SJCRH30 (cell line): ENCODE results near the gene PTPRM. TPM values are rescaled to one million over a fixed set of nuclear protein-coding genes. Genes with fewer than 3 reads are reported as not detected.
"Not testable (repeated sequence)": the region's sequence is repeated elsewhere in the genome, so short reads cannot be mapped to it uniquely, and the experiment has no call there.

Source experiments
- DNase-seq, 2 experiments: peaks; one replicate each; pipeline ENCODE4 v3.0.0-alpha.2; 2015 to 2020
- H3K27ac ChIP-seq: fragments of 250-450 bp; sonication (Bioruptor Pico); 2 replicates; pipeline ENCODE4 v1.5.1; 2020; ENCODE audit warnings: mild to moderate bottlenecking, moderate library complexity
- H3K27me3 ChIP-seq: fragments of 250-450 bp; sonication (Bioruptor Pico); 2 replicates; pipeline ENCODE4 v1.5.1; 2020; ENCODE audit warnings: mild to moderate bottlenecking, moderate library complexity
- H3K36me3 ChIP-seq: fragments of 250-450 bp; sonication (Bioruptor Pico); 2 replicates; pipeline ENCODE4 v1.5.1; 2020; ENCODE audit warnings: mild to moderate bottlenecking, moderate library complexity
- H3K4me1 ChIP-seq: fragments of 250-450 bp; sonication (Bioruptor Pico); 2 replicates; pipeline ENCODE4 v1.5.1; 2020; ENCODE audit warnings: mild to moderate bottlenecking, moderate library complexity
- H3K4me3 ChIP-seq: fragments of 250-450 bp; sonication (Bioruptor Pico); 2 replicates; pipeline ENCODE4 v1.5.1; 2020; ENCODE audit warnings: mild to moderate bottlenecking, moderate library complexity
- H3K9me3 ChIP-seq: fragments of 250-450 bp; sonication (Bioruptor Pico); replicated peaks from 2 replicates; pipeline ENCODE4 v1.5.1; 2020; ENCODE audit warnings: mild to moderate bottlenecking, moderate library complexity
- total RNA-seq: library from RNA; depleted of rRNA; stranded (reverse); fragments of >200 nt; shearing (Covaris generic); gene quantifications from 2 replicates; pipeline ENCODE4 v1.2.3, GENCODE V29; 2014

Gene PTPRM
- total RNA-seq, 1 experiment from 2014 or later: 10.1 TPM

- H3K9me3 ChIP-seq: no peaks in the 10 kb centered on the region
- no peak for DNase-seq
- peaks cover 4% of the 10 kb centered on the region; the same call in 1 of the 2 replicates for H3K4me1 ChIP-seq
- no peaks in the 10 kb centered on the region for H3K36me3 ChIP-seq
- H3K27me3 ChIP-seq: no peaks in the 10 kb centered on the region
- H3K27ac ChIP-seq: no peak overlapping the region
- no peak overlapping the region for H3K4me3 ChIP-seq
Measured at GRCh38 chr18:7957297-7957696, 390.2 kb downstream of the PTPRM start.

- Histone ChIP-seq H3K9me3 (no peaks in the 10 kb centered on the region), H3K4me1 (peaks cover 4% of the 10 kb centered on the region; the same call in 1 of the 2 replicates), H3K27me3 (no peaks in the 10 kb centered on the region), H3K4me3 (no peak overlapping the region), H3K27ac (no peak overlapping the region), H3K36me3 (no peaks in the 10 kb centered on the region)
- no peak for DNase-seq
Measured at GRCh38 chr18:7958081-7958896, 391.2 kb downstream of the PTPRM start.

- DNase-seq: no peak
- no peaks in the 10 kb centered on the region for H3K9me3 ChIP-seq
- H3K4me3 ChIP-seq: no peak overlapping the region
- no peaks in the 10 kb centered on the region for H3K27me3 ChIP-seq
- no peaks in the 10 kb centered on the region for H3K36me3 ChIP-seq
- H3K27ac ChIP-seq: no peak overlapping the region
- H3K4me1 ChIP-seq: peaks cover 4% of the 10 kb centered on the region; the same call in 1 of the 2 replicates
Measured at GRCh38 chr18:7958897-7959146, 391.7 kb downstream of the PTPRM start.

GRCh38 chr18:7966682-7967081 is 399.6 kb downstream of the PTPRM start:
- not testable (repeated sequence) for H3K9me3 ChIP-seq, H3K27me3 ChIP-seq, DNase-seq, H3K27ac ChIP-seq, H3K4me1 ChIP-seq, H3K4me3 ChIP-seq, H3K36me3 ChIP-seq

- Histone ChIP-seq H3K27ac (no peak overlapping the region), H3K9me3 (no peaks in the 10 kb centered on the region), H3K27me3 (no peaks in the 10 kb centered on the region), H3K4me1 (no peaks in the 10 kb centered on the region), H3K36me3 (no peaks in the 10 kb centered on the region), H3K4me3 (no peak overlapping the region)
- no peak for DNase-seq
Measured at GRCh38 chr18:7974200-7974874, 407.2 kb downstream of the PTPRM start.

- no peaks in the 10 kb centered on the region for H3K4me1 ChIP-seq
- H3K4me3 ChIP-seq: no peak overlapping the region
- H3K9me3 ChIP-seq: no peaks in the 10 kb centered on the region
- no peak overlapping the region for H3K27ac ChIP-seq
- DNase-seq: no peak
- no peaks in the 10 kb centered on the region for H3K27me3 ChIP-seq
- H3K36me3 ChIP-seq: no peaks in the 10 kb centered on the region
Measured at GRCh38 chr18:7977897-7978296, 410.8 kb downstream of the PTPRM start.

- H3K9me3 ChIP-seq: no peaks in the 10 kb centered on the region
- no peaks in the 10 kb centered on the region for H3K36me3 ChIP-seq
- H3K4me3 ChIP-seq: no peak overlapping the region
- H3K27ac ChIP-seq: no peak overlapping the region
- no peaks in the 10 kb centered on the region for H3K27me3 ChIP-seq
- no peaks in the 10 kb centered on the region for H3K4me1 ChIP-seq
- DNase-seq: no peak
Measured at GRCh38 chr18:7978834-7979233, 411.7 kb downstream of the PTPRM start.

- H3K4me3 ChIP-seq: no peak overlapping the region
- no peak overlapping the region for H3K27ac ChIP-seq
- H3K27me3 ChIP-seq: no peaks in the 10 kb centered on the region
Measured at GRCh38 chr18:7979714-7980113, 412.6 kb downstream of the PTPRM start.

GRCh38 chr18:7980136-7980535 is 413.0 kb downstream of the PTPRM start:
- Histone ChIP-seq H3K4me1 (no peaks in the 10 kb centered on the region), H3K9me3 (no peaks in the 10 kb centered on the region), H3K27me3 (no peaks in the 10 kb centered on the region), H3K36me3 (no peaks in the 10 kb centered on the region), H3K27ac (no peak overlapping the region), H3K4me3 (no peak overlapping the region)
- peak in 1 of 2 experiments; percentile 15 for DNase-seq

More at GRCh38 chr18:7979714-7980113, 412.6 kb downstream of the PTPRM start:
- Histone ChIP-seq H3K9me3 (no peaks in the 10 kb centered on the region), H3K4me1 (no peaks in the 10 kb centered on the region), H3K36me3 (no peaks in the 10 kb centered on the region)
- no peak for DNase-seq

- H3K9me3 ChIP-seq: no peaks in the 10 kb centered on the region
- no peak overlapping the region for H3K27ac ChIP-seq
- H3K27me3 ChIP-seq: no peaks in the 10 kb centered on the region
- H3K4me3 ChIP-seq: no peak overlapping the region
- DNase-seq: no peak
- H3K4me1 ChIP-seq: no peaks in the 10 kb centered on the region
- no peaks in the 10 kb centered on the region for H3K36me3 ChIP-seq
Measured at GRCh38 chr18:7980656-7981055, 413.5 kb downstream of the PTPRM start.

- Histone ChIP-seq H3K9me3 (no peaks in the 10 kb centered on the region), H3K4me1 (no peaks in the 10 kb centered on the region), H3K27me3 (no peaks in the 10 kb centered on the region), H3K27ac (no peak overlapping the region), H3K36me3 (no peaks in the 10 kb centered on the region), H3K4me3 (no peak overlapping the region)
- DNase-seq: no peak
Measured at GRCh38 chr18:7982216-7982615, 415.1 kb downstream of the PTPRM start.

- Histone ChIP-seq H3K27ac (no peak overlapping the region), H3K4me1 (no peaks in the 10 kb centered on the region), H3K9me3 (no peaks in the 10 kb centered on the region), H3K27me3 (no peaks in the 10 kb centered on the region), H3K4me3 (no peak overlapping the region), H3K36me3 (no peaks in the 10 kb centered on the region)
- DNase-seq: no peak
Measured at GRCh38 chr18:7987284-7987976, 420.3 kb downstream of the PTPRM start.

GRCh38 chr18:7990670-7991069 is 423.6 kb downstream of the PTPRM start:
- Histone ChIP-seq H3K9me3 (no peaks in the 10 kb centered on the region), H3K36me3 (no peaks in the 10 kb centered on the region), H3K27ac (no peak overlapping the region), H3K27me3 (no peaks in the 10 kb centered on the region), H3K4me3 (no peak overlapping the region), H3K4me1 (no peaks in the 10 kb centered on the region)
- no peak for DNase-seq

- no peaks in the 10 kb centered on the region for H3K4me1 ChIP-seq
- H3K27me3 ChIP-seq: no peaks in the 10 kb centered on the region
- no peaks in the 10 kb centered on the region for H3K9me3 ChIP-seq
- DNase-seq: peak in 1 of 2 experiments; percentile 7
- H3K36me3 ChIP-seq: no peaks in the 10 kb centered on the region
- no peak overlapping the region for H3K4me3 ChIP-seq
- H3K27ac ChIP-seq: no peak overlapping the region
Measured at GRCh38 chr18:8001711-8002301, 434.7 kb downstream of the PTPRM start.
